Measurements from ENCODE around the gene UBE4A. TPM values are rescaled to one million over a fixed set of nuclear protein-coding genes. Genes with fewer than 3 reads are reported as not detected.
A peak's percentile ranks its signal among the peaks of the same experiment; 100 is the strongest.

UBE4A gene
- total RNA-seq, 2 donors from 2014 or later = 50.2 to 57.9 TPM

DNA sequence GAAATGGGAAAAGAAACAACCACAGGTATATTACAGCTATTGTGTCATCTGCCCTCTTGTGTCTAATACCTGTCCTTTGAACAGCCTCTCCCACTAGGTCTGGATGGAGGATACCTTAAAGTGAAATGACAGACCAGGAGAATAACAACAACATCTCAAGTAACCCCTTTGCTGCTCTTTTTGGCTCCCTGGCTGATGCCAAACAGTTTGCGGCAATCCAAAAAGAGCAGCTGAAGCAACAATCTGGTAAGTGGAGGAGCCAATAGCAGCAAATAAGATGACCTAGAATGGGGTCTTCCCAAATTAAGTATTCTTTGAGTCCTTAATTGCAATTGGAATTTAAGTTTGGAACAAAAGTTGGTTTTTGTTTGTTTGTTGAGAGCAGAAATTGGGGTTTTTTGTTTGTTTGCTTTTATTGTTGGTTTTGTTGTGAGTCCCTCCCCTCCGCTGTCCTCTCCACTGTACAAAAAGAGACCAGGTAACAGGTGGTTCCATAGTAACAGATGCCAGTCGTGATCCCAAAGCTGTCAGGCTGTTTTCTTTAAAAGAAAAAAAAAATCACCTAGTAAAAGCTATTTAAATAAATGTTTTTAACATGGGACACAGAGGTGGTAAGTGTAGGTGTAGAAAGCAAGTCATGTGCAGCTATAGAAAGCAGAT is 5.7 kb downstream of the UBE4A start:
- H3K27me3 ChIP-seq (replicated peaks; ENCODE audit: insufficient read depth) = no peaks in the 10 kb centered on the region
- 85% methylated on average over 3 of the region's 3 CpGs for WGBS
- intact Hi-C loops (cut with DNase I) = no loop called here
- peaks cover 9% of the 10 kb centered on the region for H3K4me1 ChIP-seq (replicated peaks)
- DNase-seq (ENCODE audit: low spot score) = no peak
- no peaks in the 10 kb centered on the region for H3K36me3 ChIP-seq
- H3K4me3 ChIP-seq = no peak overlapping the region
- H3K27ac ChIP-seq = peak overlapping the region in 1 of 2 donors; percentile 69
- TF ChIP-seq POLR2AphosphoS5 (IDR thresholded peaks at IDR 0.05) (no peak), POLR2A (IDR thresholded peaks at IDR 0.05) (no peak), CTCF (IDR thresholded peaks at IDR 0.05) (no peak)
- H3K9me3 ChIP-seq = no peaks in the 10 kb centered on the region

- H3K27me3 ChIP-seq (replicated peaks; ENCODE audit: insufficient read depth) = no peaks in the 10 kb centered on the region
- H3K36me3 ChIP-seq = no peaks in the 10 kb centered on the region
- no peak overlapping the region for H3K4me3 ChIP-seq
- no peaks in the 10 kb centered on the region for H3K9me3 ChIP-seq
- intact Hi-C loops (cut with DNase I) = no loop called here
- peak overlapping the region; percentile 59 to 69 for H3K27ac ChIP-seq
- 29% methylated on average over 1 of the region's 1 CpG for WGBS
- H3K4me1 ChIP-seq (replicated peaks) = peaks cover 3% of the 10 kb centered on the region
- peak; percentile 84 for DNase-seq (ENCODE audit: low spot score)
- TF ChIP-seq POLR2A (IDR thresholded peaks at IDR 0.05) = no peak
- TF ChIP-seq POLR2AphosphoS5 (IDR thresholded peaks at IDR 0.05) = peak; percentile 95
Measured at GRCh38 chr11:118366287-118366686, 6.9 kb downstream of the UBE4A start.

GRCh38 chr11:118370774-118371173 is 11.4 kb downstream of the UBE4A start:
- H3K36me3 ChIP-seq = peaks cover 9 to 20% of the 10 kb centered on the region in 2 donors
- H3K27ac ChIP-seq = no peak overlapping the region
- intact Hi-C loops (cut with DNase I) = no loop called here
- WGBS = 81% methylated on average over 4 of the region's 4 CpGs
- H3K9me3 ChIP-seq = no peaks in the 10 kb centered on the region
- no peak overlapping the region for H3K4me3 ChIP-seq
- DNase-seq (ENCODE audit: low spot score) = peak; percentile 22
- TF ChIP-seq POLR2AphosphoS5 (IDR thresholded peaks at IDR 0.05) (peak; percentile 50), POLR2A (IDR thresholded peaks at IDR 0.05) (no peak)
- H3K27me3 ChIP-seq (replicated peaks; ENCODE audit: insufficient read depth) = no peaks in the 10 kb centered on the region
- H3K4me1 ChIP-seq (replicated peaks) = peaks cover 3% of the 10 kb centered on the region

DNA sequence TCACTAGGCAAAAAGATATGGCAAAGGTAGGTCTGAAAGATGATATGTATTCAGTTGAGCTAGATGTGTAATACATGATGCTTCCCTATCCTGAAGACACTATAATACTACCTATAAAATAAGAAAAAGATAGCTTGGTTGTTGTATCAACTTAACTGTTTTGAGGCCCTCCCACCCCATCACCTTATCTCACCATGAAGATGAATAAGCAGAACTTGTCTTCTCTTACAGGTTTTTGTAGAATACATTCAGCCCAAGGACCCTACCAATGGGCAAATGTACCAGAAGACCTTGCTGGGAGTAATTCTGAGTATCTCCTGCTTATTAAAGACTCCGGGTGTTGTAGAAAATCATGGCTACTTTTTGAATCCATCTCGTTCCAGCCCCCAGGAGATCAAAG is 13.9 kb downstream of the UBE4A start:
- no peak for DNase-seq (ENCODE audit: low spot score)
- Histone ChIP-seq H3K36me3 (peaks cover 9 to 31% of the 10 kb centered on the region in 2 donors), H3K27ac (no peak overlapping the region), H3K27me3 (replicated peaks; ENCODE audit: insufficient read depth) (no peaks in the 10 kb centered on the region), H3K4me1 (replicated peaks) (no peaks in the 10 kb centered on the region), H3K4me3 (no peak overlapping the region), H3K9me3 (no peaks in the 10 kb centered on the region)
- TF ChIP-seq CTCF (IDR thresholded peaks at IDR 0.05) (no peak), POLR2AphosphoS5 (IDR thresholded peaks at IDR 0.05) (no peak), POLR2A (IDR thresholded peaks at IDR 0.05) (no peak)
- intact Hi-C loops (cut with DNase I) = no loop called here
- 89% methylated on average over 2 of the region's 2 CpGs for WGBS

DNA sequence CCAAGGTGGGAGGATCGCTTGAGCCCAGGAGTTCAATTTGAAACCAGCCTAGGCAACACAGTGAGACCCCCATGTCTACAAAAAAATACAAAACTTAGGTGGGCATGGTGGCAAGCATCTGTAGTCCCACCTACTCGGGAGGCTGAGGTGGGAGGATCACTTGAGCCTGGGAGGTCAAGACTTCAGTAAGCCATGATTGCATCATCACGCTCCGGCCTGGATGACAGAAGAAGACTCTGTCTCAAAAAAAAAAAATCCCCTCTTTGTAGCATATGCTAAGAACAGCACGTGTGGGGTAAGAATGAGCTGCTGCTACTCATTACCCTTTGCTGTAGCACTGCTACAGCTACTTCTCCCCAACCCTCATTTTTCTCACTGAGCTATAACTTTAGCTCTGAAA is 14.5 kb downstream of the UBE4A start:
- TF ChIP-seq POLR2A (IDR thresholded peaks at IDR 0.05) (no peak), POLR2AphosphoS5 (IDR thresholded peaks at IDR 0.05) (no peak), CTCF (IDR thresholded peaks at IDR 0.05) (no peak)
- Histone ChIP-seq H3K4me3 (no peak overlapping the region), H3K27me3 (replicated peaks; ENCODE audit: insufficient read depth) (no peaks in the 10 kb centered on the region), H3K36me3 (peaks cover 9 to 31% of the 10 kb centered on the region in 2 donors), H3K9me3 (no peaks in the 10 kb centered on the region), H3K27ac (no peak overlapping the region), H3K4me1 (replicated peaks) (no peaks in the 10 kb centered on the region)
- WGBS = 93% methylated on average over 5 of the region's 5 CpGs
- no peak for DNase-seq (ENCODE audit: low spot score)
- intact Hi-C loops (cut with DNase I) = no loop called here

DNA sequence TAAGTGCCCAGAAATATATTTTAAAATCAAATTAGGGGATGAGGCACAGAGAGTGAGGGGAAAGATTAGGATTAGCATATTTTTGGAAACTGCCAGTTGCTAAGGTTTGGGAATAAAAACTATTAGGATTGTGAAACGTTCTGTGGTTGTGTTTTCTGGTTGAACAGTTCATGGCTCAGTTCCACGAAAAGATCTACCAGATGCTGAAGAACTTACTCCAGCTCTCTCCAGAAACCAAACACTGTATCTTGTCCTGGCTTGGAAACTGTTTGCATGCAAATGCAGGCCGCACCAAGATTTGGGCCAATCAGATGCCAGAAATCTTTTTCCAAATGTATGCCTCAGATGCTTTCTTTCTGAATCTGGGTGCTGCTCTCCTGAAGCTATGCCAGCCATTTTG is 15.3 kb downstream of the UBE4A start:
- TF ChIP-seq POLR2AphosphoS5 (IDR thresholded peaks at IDR 0.05) (no peak), CTCF (IDR thresholded peaks at IDR 0.05) (no peak), POLR2A (IDR thresholded peaks at IDR 0.05) (no peak)
- WGBS = 73% methylated on average over 3 of the region's 3 CpGs
- Histone ChIP-seq H3K36me3 (peaks cover 9 to 31% of the 10 kb centered on the region in 2 donors), H3K4me1 (replicated peaks) (no peaks in the 10 kb centered on the region), H3K9me3 (no peaks in the 10 kb centered on the region), H3K27me3 (replicated peaks; ENCODE audit: insufficient read depth) (no peaks in the 10 kb centered on the region), H3K27ac (no peak overlapping the region), H3K4me3 (no peak overlapping the region)
- no peak for DNase-seq (ENCODE audit: low spot score)
- intact Hi-C loops (cut with DNase I) = no loop called here
